Measurements from ENCODE around the gene CNPY2.
A peak's percentile ranks its signal among the peaks of the same experiment; 100 is the strongest.
"Not testable (repeated sequence)": the region's sequence is repeated elsewhere in the genome, so short reads cannot be mapped to it uniquely, and the experiment has no call there.

The CNPY2 gene

DNA sequence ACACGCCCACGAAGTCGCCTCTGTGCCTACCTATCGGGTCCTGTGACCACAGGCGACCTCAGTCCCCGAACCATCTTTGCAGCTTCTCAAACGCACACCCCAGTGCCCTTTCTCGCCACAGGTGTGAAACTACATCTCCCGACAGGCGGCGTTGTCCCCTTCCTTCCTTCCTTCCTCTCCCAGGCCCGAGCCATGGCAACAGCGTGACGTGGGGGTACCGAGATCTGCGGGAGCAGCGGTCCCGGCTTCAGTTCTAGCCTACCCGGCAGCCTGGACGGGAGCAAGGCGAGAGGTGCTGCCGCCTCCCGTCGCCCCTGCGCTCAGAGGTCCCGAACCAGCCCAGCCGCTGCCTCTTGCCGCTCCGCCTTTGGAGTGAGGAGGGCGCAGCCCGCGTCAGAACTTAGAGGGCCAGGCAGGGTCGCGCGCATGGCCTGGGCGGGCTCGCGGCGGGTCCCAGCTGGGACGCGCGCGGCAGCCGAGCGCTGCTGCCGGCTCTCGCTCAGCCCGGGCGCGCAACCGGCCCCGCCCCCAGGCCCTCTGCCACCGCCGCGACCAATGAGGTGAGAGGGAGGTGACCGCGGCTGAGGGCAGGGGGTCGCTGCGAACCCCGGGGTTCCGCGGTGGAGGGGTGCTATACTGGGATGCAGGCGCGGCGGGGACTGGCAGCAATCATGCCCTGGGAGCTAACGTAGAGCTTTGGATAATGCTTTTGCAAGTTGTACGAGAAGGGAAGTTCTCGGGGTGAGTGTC, 48.9 kb downstream of the CNPY2 start, which contains the start of gene COQ10A:
COQ10A (plus strand) TSS at position 250 of the 750 bp plus-strand sequence; CDS start at position 427, 177 bp downstream.
- peaks cover 9% of the 10 kb centered on the region for H3K36me3 Mint-ChIP-seq
- peak within 1 kb of the TSS; percentile 92 for H3K27ac Mint-ChIP-seq
- peak within 1 kb of the TSS; percentile 86 for H3K4me3 Mint-ChIP-seq
- ATAC-seq (ENCODE audit: low read depth) (peak; percentile 89), DNase-seq (ENCODE audit: low spot score in 2 of 2) (peak; percentile 82 to 87)
- H3K4me1 Mint-ChIP-seq, result peaks cover 10% of the 10 kb centered on the region
- no peaks in the 10 kb centered on the region for H3K27me3 Mint-ChIP-seq
- no peaks in the 10 kb centered on the region for H3K9me3 Mint-ChIP-seq

DNA sequence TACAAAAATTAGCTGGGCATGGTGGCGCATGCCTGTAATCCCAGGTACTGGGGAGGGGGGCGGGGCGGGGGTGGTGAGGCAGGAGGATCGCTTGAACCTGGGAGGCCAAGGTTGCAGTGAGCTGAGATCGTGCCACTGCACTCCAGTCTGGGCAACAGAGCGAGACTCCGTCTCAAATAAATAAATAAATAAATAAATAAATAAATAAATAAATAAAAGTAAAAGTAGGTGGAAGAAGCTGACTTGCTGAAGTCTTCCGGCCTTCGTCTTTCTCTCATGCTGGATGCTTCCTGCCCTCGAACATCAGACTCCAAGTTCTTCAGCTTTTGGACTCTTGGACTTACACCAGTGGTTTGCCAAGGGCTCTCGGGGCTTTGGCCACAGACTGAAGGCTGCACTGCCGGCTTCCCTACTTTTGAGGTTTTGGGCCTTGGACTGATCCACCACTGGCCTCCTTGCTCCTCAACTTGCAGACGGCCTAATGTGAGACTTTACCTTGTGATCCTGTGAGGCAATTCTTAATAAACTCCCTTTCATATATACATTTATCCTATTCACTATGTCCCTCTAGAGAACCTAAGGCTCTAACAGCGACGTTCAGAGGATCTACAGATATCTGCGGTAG, 49.6 kb downstream of the CNPY2 start:
- peaks cover 10% of the 10 kb centered on the region for H3K4me1 Mint-ChIP-seq
- not testable (repeated sequence) for H3K9me3 Mint-ChIP-seq; H3K36me3 Mint-ChIP-seq; H3K27me3 Mint-ChIP-seq; DNase-seq (ENCODE audit: low spot score in 2 of 2); ATAC-seq (ENCODE audit: low read depth)
- H3K4me3 Mint-ChIP-seq, result peak overlapping the region; percentile 86
- H3K27ac Mint-ChIP-seq, result peak overlapping the region; percentile 92

DNA sequence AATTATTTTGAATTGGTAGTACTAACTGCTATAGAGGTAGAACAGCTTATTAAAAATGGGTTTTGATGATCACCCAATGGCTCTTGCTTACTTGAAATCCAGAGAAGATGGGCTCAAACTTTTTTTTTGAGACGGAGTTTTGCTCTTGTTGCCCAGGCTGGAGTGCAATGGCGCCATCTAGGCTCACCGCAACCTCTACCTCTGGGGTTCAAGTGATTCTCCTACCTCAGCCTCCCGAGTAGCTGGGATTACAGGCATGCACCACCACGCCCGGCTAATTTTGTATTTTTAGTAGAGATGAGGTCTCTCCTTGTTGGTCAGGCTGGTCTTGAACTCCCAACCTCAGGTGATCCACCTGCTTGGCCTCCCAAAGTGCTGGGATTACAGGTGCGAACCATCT, 52.8 kb downstream of the CNPY2 start:
- ATAC-seq (ENCODE audit: low read depth); H3K4me3 Mint-ChIP-seq; H3K9me3 Mint-ChIP-seq; H3K27ac Mint-ChIP-seq; H3K27me3 Mint-ChIP-seq; H3K36me3 Mint-ChIP-seq; DNase-seq (ENCODE audit: low spot score in 2 of 2): not testable (repeated sequence)
- peaks cover 15% of the 10 kb centered on the region for H3K4me1 Mint-ChIP-seq

DNA sequence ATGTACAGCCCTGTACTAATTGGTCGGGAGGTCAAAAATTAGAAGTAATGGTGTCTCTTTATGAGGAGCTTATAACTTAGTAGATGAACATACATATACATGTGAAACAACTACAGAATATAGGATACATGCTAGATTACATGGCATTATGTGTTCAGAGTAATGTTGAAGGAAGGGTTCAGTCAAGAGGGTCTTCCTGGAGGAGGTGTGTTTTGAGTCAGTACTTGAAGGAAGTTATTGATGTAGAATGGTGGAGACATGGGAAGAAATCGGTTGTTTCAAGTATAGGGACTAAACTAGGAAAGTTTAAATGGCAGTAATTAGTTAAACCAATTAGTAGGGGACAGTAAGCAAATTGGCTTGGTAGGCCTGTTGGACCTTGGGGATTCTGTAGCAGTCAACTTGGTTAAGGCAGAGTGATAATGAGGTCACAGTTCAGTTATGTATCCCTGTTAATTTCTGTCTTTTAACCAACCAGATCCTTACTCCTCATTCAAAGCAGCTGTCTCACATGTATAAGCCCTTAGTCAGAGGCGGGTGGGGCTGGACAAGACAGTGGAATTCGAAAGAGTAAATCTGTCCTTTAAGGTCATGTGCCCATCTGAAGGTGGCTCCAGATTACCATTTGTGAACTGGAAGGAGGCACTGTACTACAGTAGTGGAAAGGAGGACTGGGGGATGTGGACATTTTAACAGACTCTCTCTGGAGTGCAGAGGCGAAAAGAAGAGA, 54.1 kb downstream of the CNPY2 start:
- no peaks in the 10 kb centered on the region for H3K27me3 Mint-ChIP-seq
- H3K4me1 Mint-ChIP-seq, result peaks cover 9% of the 10 kb centered on the region
- no peaks in the 10 kb centered on the region for H3K36me3 Mint-ChIP-seq
- ATAC-seq (ENCODE audit: low read depth) (no peak), DNase-seq (ENCODE audit: low spot score in 2 of 2) (no peak)
- no peak overlapping the region for H3K4me3 Mint-ChIP-seq
- no peak overlapping the region for H3K27ac Mint-ChIP-seq
- no peaks in the 10 kb centered on the region for H3K9me3 Mint-ChIP-seq

DNA sequence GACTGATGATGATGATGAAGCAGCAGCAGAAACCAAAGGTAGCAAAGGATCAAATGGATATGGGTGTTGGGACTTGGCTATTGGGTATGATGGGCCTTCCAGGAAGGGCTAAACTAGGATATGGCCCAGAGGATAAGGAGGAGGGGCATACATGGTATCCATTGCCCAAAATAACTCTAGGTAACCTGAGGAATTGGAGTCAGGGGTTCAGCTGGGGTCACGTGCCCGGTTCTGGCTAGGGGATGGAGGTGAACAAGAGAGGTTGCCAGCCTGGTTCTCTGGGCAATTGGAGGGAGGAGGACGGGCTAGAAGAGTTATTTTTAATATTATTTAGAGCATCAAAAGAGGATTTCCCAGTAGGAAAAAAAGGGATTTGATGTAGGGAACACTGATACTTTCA, 54.9 kb downstream of the CNPY2 start:
- peaks cover 9% of the 10 kb centered on the region for H3K4me1 Mint-ChIP-seq
- no peaks in the 10 kb centered on the region for H3K9me3 Mint-ChIP-seq

DNA sequence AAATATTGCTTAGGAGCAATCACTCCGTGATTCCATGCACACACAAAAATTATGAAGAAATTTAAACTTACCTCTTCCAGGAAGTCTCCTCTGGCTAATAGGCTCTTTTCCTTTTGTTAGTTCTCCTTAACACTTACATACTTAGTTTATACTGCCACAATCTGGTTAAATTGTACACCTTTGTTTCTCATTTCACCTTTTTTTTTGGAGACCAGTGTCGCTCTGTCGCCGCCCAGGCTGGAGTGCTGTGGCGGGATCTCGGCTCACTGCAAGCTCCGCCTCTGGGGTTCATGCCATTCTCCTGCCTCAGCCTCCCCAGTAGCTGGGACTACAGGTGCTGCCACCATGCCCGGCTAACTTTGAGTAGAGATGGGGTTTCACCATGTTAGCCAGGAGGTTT, 55.4 kb downstream of the CNPY2 start:
- ATAC-seq (ENCODE audit: low read depth) (no peak), DNase-seq (ENCODE audit: low spot score in 2 of 2) (no peak)
- no peak overlapping the region for H3K4me3 Mint-ChIP-seq

More for the DNA sequence above, 54.9 kb downstream of the CNPY2 start:
- DNase-seq (ENCODE audit: low spot score in 2 of 2) (no peak), ATAC-seq (ENCODE audit: low read depth) (no peak)
- H3K4me3 Mint-ChIP-seq, result no peak overlapping the region
- no peak overlapping the region for H3K27ac Mint-ChIP-seq
- H3K36me3 Mint-ChIP-seq, result peaks cover 3% of the 10 kb centered on the region
- no peaks in the 10 kb centered on the region for H3K27me3 Mint-ChIP-seq

More for the DNA sequence above, 55.4 kb downstream of the CNPY2 start:
- H3K9me3 Mint-ChIP-seq, result no peaks in the 10 kb centered on the region
- H3K36me3 Mint-ChIP-seq, result peaks cover 3% of the 10 kb centered on the region
- H3K27me3 Mint-ChIP-seq, result no peaks in the 10 kb centered on the region
- H3K27ac Mint-ChIP-seq, result no peak overlapping the region
- peaks cover 9% of the 10 kb centered on the region for H3K4me1 Mint-ChIP-seq
